GM10847 (cell line): ENCODE data around the gene KCNK2.

Experiments
- POLR2A ChIP-seq: IDR thresholded peaks from 2 replicates; pipeline ENCODE4 v1.6.1; 2011; ENCODE audit not compliant: insufficient read length; ENCODE audit errors: extremely low read depth

The KCNK2 gene

DNA sequence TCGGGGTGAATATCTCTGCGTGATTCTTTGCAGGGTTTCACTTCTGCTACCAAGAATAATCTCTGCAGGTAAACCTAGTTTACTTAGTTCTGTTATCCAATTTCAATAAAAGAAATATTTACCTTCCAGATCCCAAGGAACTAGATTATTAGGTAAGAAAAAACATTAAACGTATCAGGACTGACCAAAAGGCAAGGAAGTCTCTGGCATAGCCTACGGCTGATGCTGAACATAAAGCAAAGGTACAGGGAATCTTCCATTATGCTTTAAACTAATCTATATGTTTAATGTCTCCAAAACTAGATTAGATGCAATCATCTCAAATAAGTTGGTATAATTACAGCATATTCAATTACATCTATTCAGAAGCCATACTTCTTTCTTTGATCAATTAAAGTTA lies 168.9 kb downstream of the KCNK2 start:
- TF ChIP-seq POLR2A, result no peak

DNA sequence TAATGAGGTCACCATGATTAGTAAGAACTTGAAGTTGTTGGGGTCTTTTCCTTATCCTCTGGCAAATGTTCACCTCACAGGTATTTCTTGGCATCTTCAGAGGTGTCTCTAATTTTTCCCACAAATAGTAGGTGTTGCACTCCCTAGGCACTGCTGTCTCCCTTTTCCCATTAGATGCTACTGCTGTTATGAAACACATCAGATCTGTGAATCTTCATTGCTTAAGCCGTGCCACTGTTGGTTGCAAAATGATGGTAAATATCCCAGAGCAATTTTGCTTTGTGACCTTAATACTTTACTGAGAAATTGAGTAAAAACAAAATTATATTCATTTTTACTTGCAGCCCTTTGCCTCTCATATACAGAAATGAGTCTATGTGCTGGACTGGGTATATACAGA lies 169.6 kb downstream of the KCNK2 start:
- TF ChIP-seq POLR2A, result no peak

GRCh38 chr1:215256936-215257679 lies 174.6 kb downstream of the KCNK2 start:
- no peak for TF ChIP-seq POLR2A

DNA sequence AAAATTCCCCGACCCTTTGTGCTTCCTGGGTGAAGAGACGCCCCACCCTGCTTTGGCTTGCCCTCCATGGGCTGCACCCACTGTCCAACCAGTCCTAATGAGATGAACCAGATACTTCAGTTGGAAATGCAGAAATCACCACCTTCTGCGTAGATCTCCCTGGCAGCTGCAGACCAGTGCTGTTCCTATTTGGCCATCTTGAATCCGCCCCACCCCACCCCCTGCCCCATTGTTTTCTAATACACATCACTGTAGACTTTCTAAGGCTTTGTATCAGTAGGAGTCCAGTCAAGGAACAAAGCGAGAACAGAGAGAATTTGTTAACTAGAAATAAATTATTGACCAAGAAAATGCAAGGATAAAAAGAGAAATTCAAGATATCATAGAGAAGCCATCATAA lies 178.2 kb downstream of the KCNK2 start:
- TF ChIP-seq POLR2A, result no peak

DNA sequence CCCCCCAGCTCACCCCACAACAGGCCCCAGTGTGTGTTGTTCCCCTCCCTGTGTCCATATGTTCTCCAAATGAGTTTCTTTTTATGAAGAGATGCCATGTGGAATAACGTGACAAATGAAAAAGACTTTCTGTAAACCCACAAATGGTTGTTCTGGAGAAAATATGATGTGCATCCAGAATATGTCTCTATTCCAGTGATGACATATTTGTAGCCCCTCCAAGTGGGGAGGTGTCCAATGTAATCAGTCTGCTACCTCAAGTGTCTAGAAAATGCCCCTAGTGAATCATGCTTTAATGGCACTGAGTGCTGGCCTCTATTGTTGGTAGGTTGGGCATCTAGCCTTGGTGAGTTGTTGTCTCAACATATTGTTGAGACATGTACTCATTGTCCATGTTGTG lies 179.6 kb downstream of the KCNK2 start:
- TF ChIP-seq POLR2A, result no peak

- TF ChIP-seq POLR2A, result no peak
Observed at GRCh38 chr1:215263636-215264035, 181.1 kb downstream of the KCNK2 start.

GRCh38 chr1:215264649-215265048 lies 182.1 kb downstream of the KCNK2 start:
- no peak for TF ChIP-seq POLR2A

DNA sequence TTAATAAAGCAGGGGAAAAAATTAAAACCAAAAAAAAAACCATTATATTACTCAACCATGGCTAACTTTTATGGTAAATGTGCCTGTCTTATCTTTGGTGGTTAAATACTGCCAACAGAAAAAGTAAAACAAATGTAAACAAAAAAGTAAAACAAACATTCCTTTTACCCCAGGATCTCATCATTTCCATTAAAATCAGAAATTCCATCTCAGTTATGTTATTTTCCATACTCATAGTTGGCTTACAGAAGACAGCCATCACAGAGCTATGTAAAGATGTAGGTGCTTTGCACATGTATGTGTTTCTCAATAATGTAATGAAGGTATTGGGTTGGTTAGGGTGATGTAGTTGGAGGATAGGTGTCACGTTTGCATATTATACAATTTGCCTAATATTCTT lies 185.0 kb downstream of the KCNK2 start:
- TF ChIP-seq POLR2A, result no peak

DNA sequence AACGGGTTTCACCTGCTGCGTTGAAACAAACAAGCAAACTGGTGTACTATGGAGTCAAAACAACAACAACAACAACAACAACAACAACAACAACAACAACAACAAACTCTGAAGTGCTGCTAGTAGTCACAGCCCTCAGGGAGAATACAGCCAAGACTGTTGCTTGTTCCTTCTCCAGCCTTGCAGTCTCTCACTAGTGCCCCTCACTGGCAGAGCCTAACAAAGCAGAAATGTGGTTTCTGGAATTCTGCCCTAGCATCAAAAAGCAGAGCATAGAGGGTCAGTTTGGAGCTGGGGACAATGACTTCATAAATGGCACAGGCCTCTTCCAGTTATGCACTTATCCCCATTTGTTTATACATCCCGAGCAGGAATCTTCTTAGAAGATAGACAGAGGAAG lies 187.4 kb downstream of the KCNK2 start:
- no peak for TF ChIP-seq POLR2A

GRCh38 chr1:215273838-215274516 lies 191.4 kb downstream of the KCNK2 start:
- no peak for TF ChIP-seq POLR2A

- no peak for TF ChIP-seq POLR2A
Observed at GRCh38 chr1:215276582-215276981, 194.0 kb downstream of the KCNK2 start.

DNA sequence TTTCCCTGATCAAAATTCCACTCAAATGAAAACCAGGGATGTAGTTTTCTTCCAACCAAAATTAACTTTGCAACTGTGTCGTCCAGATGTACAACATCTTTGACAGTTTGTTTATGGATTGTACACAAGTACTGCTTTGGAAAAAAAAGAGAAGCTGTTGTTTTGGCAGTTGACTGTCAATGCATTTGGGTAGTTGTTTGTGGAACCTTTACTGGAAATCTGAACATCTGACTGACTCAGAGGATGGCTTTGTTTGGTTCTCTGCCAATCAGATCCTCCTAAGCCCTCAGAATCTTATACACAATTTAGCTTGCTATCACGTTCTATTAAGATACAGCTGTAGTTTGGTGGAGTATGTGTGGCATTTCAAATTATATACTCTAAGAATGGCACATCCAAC lies 195.0 kb downstream of the KCNK2 start:
- TF ChIP-seq POLR2A, result no peak

DNA sequence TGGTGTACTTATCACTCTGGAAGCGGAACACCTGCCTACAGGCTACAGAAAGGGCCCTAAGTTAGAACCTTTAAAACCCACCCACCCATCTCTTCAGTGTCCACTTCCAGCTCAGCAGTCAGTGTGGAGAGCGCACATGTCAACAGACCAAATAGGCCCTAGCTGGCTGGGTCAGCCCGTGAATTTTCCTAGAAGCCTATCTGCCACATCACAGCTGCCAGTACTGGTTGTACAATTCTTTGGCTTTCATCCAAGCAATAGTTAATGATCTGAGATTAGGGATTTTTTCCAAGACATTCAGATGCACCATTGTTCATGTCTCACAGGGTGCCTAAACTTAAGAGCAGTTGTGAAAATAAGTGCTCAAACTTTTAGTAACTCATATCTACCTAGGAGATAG lies 197.1 kb downstream of the KCNK2 start:
- TF ChIP-seq POLR2A, result no peak

DNA sequence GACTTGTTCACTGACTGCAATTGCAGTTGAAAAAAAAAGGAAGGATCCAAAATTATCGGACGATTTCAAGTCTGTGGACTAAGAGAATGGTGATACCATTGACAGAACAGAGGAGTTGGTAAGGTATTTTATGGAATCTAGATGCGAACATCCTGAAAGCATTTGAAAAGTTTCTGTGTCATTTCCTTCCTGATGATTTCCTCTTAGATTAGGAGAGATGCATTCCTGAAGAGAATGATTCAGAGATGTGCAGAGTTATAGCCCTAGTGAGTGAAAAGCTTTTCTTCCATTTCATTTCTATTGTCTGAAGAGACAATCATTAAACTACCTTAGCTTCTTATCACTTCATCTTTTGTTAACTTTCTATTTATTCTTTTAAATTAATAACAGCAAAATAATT lies 200.0 kb downstream of the KCNK2 start:
- no peak for TF ChIP-seq POLR2A

DNA sequence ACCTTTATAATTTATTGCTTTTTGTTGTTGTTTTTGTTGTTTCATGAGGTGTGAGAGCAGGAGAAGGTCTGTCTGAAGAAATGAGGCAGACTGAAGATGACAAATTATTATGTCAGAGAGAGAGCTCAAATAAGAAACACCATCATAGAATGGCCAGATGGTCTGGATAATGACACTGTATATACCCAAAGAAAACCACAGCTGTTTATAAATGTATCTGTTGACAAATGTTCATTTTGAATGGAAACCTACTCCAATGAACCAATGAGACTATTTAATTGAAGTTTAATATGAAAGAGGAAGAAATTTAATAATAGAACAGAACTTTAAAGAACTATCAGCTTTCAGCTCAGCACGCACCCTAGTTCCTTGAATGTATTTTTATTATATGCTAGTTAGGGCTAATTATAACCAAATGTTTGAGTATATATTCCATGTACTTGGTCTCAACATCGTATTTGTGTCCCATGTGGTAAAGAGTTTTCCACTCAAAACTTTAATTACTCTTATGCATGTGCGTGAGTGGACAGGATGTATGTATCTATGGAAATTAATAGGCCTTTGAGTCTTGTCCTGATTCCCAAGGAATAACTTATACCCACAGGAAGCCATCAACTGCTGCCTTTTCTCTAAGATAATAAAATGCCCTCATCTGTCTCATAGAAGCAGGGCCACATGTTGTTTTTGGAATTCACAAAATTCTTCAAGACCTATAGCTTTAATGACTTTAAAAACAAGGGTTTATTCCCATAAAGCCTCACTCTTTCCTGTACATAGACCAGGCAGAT lies 202.7 kb downstream of the KCNK2 start:
- no peak for TF ChIP-seq POLR2A
